Smooth muscle cell (in vitro differentiated cells): Measurements from ENCODE around the gene GNAQ. TPM values are rescaled to one million over a fixed set of nuclear protein-coding genes. Genes with fewer than 3 reads are reported as not detected.

Experiments used
- DNase-seq: peaks from one replicate; lab custom pipeline; 2025; ENCODE audit not compliant: unreplicated experiment; lab: John Stamatoyannopoulos, UW
- H2AFZ ChIP-seq: fragments of 200-600 bp; sonication (generic); 2 replicates; pipeline ENCODE4 v1.6.0; 2016; ENCODE audit warnings: antibody characterized with exemption, low read depth, mild to moderate bottlenecking
- H3F3A ChIP-seq: fragments of 200-600 bp; sonication (generic); 2 replicates; pipeline ENCODE4 v1.6.0; 2017; ENCODE audit warnings: antibody characterized with exemption, low read depth
- H3K27ac ChIP-seq: fragments of 200-600 bp; sonication (generic); 2 replicates; pipeline ENCODE4 v1.5.1; 2016; ENCODE audit warnings: low read depth, mild to moderate bottlenecking
- H3K27me3 ChIP-seq: fragments of 200-600 bp; sonication (generic); 2 replicates; pipeline ENCODE4 v1.6.1; 2016; ENCODE audit warnings: low read depth, mild to moderate bottlenecking
- H3K36me3 ChIP-seq: fragments of 200-600 bp; sonication (generic); 2 replicates; pipeline ENCODE4 v1.5.1; 2016; ENCODE audit warnings: low read depth
- H3K4me1 ChIP-seq: fragments of 200-600 bp; sonication (generic); 2 replicates; pipeline ENCODE4 v1.5.1; 2016; ENCODE audit warnings: low read depth
- H3K4me2 ChIP-seq: fragments of 200-600 bp; sonication (generic); 2 replicates; pipeline ENCODE4 v1.6.0; 2016; ENCODE audit warnings: mild to moderate bottlenecking
- H3K4me3 ChIP-seq: fragments of 200-600 bp; sonication (generic); 2 replicates; pipeline ENCODE4 v1.5.1; 2016; ENCODE audit warnings: mild to moderate bottlenecking
- H3K79me2 ChIP-seq: fragments of 200-600 bp; sonication (generic); 2 replicates; pipeline ENCODE4 v1.6.0; 2016; ENCODE audit warnings: low read depth, mild to moderate bottlenecking
- H3K9ac ChIP-seq: fragments of 200-600 bp; sonication (generic); 2 replicates; pipeline ENCODE4 v1.6.0; 2016; ENCODE audit warnings: low read depth
- H3K9me3 ChIP-seq: fragments of 200-600 bp; sonication (generic); replicated peaks from 2 replicates; pipeline ENCODE4 v1.5.1; 2016; ENCODE audit warnings: low read depth
- H4K20me1 ChIP-seq: fragments of 200-600 bp; sonication (generic); 2 replicates; pipeline ENCODE4 v1.6.0; 2016; ENCODE audit warnings: low read depth
- WGBS: methylation state at CpG from one replicate; pipeline ENCODE4 v1.1.7; 2016; ENCODE audit warnings: low lambda C conversion rate; 5-methylcytosine and 5-hydroxymethylcytosine counted together
- polyA plus RNA-seq: library from polyadenylated mRNA; unstranded; fragments of >200 nt; fragmentation: Nextera tagmentation; extraction: Ambion mirVana; gene quantifications from 2 replicates; pipeline ENCODE4 v1.2.1, GENCODE V29; 2016
- total RNA-seq: library from RNA; depleted of rRNA; stranded (reverse); fragments of >200 nt; gene quantifications from 2 replicates; pipeline ENCODE4 v1.2.3, GENCODE V29; 2014
- TF ChIP-seq, protein P1 (sequence below): fragments of 200-600 bp; sonication (generic); IDR thresholded peaks from 2 replicates; pipeline ENCODE4 v1.5.1; 2017; ENCODE audit warnings: borderline replicate concordance, mild to moderate bottlenecking, antibody characterized with exemption; ENCODE audit not compliant: insufficient read depth, poor library complexity, severe bottlenecking

The GNAQ gene
- total and polyA plus RNA-seq, 2 experiments from 2014 or later = 12.5 to 41.4 TPM

DNA sequence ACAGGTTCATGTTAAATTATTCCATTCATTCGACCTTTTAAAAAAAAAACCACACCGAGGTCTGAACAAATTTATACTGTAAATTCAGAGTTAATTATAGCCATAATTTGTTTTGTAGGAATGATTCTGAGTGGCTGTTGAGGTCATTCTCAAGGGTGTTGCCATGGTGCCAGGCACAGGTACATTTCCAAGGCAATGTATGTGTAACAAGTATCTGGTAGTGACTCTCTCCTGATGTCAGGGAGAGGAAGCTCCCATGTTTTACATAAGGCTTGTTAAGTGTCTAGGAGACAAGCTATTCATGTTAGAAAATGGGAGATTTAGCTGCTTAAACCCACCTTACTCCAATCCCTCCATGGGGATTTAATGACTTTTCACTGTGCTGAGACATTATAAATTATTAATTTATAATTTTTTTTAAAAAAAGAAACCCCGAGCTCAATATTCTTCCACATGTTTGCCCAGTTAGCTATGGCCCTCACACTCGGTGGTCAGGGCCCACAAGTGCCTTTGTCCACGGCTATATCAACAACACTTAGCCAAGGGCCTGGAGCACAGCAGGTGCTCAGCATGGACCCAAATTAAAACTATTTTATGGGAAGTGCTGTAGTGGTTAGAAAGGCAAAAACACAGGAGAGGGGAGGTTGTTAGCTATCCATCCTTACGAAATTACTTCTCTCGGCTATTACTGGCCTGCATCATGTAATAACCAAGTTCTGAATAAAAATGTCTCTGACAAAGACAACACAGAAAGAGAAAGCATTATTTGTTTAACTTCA, 228.9 kb downstream of the GNAQ start:
- Histone ChIP-seq H3K9me3 (no peaks in the 10 kb centered on the region), H2AFZ (no peak overlapping the region), H4K20me1 (peaks cover 13% of the 10 kb centered on the region), H3K36me3 (no peaks in the 10 kb centered on the region), H3K4me1 (peaks cover 4% of the 10 kb centered on the region), H3K9ac (no peak overlapping the region), H3K4me2 (no peak overlapping the region), H3K27ac (no peak overlapping the region), H3K4me3 (no peak overlapping the region), H3K27me3 (no peaks in the 10 kb centered on the region), H3F3A (no peaks in the 10 kb centered on the region), H3K79me2 (peaks cover 7% of the 10 kb centered on the region)
- no peak for DNase-seq
- WGBS = 94% methylated on average over 7 of the region's 7 CpGs
- TF ChIP-seq, protein P1, sequence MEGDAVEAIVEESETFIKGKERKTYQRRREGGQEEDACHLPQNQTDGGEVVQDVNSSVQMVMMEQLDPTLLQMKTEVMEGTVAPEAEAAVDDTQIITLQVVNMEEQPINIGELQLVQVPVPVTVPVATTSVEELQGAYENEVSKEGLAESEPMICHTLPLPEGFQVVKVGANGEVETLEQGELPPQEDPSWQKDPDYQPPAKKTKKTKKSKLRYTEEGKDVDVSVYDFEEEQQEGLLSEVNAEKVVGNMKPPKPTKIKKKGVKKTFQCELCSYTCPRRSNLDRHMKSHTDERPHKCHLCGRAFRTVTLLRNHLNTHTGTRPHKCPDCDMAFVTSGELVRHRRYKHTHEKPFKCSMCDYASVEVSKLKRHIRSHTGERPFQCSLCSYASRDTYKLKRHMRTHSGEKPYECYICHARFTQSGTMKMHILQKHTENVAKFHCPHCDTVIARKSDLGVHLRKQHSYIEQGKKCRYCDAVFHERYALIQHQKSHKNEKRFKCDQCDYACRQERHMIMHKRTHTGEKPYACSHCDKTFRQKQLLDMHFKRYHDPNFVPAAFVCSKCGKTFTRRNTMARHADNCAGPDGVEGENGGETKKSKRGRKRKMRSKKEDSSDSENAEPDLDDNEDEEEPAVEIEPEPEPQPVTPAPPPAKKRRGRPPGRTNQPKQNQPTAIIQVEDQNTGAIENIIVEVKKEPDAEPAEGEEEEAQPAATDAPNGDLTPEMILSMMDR = no peak

DNA sequence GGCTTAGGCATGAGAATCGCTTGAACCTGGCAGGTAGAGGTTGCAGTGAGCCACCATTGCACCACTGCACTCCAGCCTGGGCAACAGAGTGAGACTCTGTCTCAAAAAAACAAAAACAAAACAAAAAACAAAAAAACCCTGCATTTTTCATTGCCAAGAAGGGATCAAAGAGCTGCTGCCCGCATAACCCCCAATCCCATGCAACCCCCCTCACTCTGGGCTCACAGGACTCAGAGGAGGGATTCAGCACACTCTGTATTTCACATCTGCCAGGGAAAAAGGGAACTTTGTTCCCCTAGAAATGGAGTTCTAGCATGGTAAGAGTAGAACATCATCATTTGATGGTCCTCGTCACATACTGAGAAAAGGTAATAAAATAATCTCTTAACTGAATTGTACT, 229.5 kb downstream of the GNAQ start:
- H3K36me3 ChIP-seq = no peaks in the 10 kb centered on the region
- H3K27ac ChIP-seq = no peak overlapping the region
- no peak overlapping the region for H3K4me3 ChIP-seq
- TF ChIP-seq, protein P1 = no peak
- H3K79me2 ChIP-seq = peaks cover 7% of the 10 kb centered on the region
- no peak overlapping the region for H2AFZ ChIP-seq
- H3K9ac ChIP-seq = no peak overlapping the region
- no peak for DNase-seq
- H3K27me3 ChIP-seq = no peaks in the 10 kb centered on the region
- H4K20me1 ChIP-seq = peaks cover 11% of the 10 kb centered on the region
- H3K4me1 ChIP-seq = no peaks in the 10 kb centered on the region
- H3F3A ChIP-seq = no peaks in the 10 kb centered on the region
- 99% methylated on average over 3 of the region's 3 CpGs for WGBS
- H3K9me3 ChIP-seq = no peaks in the 10 kb centered on the region
- no peak overlapping the region for H3K4me2 ChIP-seq

DNA sequence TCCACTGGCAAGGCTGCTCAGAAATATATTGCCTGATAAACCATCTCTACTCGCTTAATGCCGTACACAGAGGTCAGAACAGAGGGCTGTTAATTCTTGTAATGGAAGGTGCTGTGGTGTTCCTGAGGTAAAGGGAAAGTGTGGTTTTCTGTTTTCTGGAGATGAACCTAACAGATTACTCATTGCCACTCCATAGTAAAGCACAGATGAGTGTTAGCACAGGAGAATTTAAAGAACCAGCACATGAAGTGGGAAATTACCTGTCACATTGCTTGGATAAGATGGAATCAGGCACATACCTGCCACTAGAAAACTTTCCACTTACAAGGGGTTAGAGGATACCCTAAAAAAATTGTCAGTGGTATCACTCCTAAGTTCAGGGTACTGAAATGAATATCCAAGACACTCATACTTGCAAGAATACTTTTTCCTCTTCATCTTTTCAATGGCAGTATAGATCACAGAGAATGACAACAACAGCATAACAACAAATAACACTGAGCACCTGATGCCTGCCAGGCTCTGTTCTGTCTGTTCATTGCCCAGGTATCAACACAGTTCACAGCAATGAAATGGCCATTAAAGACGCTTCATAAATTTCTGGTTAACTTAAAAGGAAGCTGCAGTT, 230.6 kb downstream of the GNAQ start:
- H3K4me2 ChIP-seq = no peak overlapping the region
- no peak for DNase-seq
- H4K20me1 ChIP-seq = peaks cover 8% of the 10 kb centered on the region
- no peak overlapping the region for H3K4me3 ChIP-seq
- H3F3A ChIP-seq = no peaks in the 10 kb centered on the region
- H3K9ac ChIP-seq = no peak overlapping the region
- 88% methylated on average over 3 of the region's 3 CpGs for WGBS
- no peaks in the 10 kb centered on the region for H3K36me3 ChIP-seq
- no peaks in the 10 kb centered on the region for H3K4me1 ChIP-seq
- H3K27me3 ChIP-seq = no peaks in the 10 kb centered on the region
- H3K79me2 ChIP-seq = peaks cover 5% of the 10 kb centered on the region
- TF ChIP-seq, protein P1 = no peak
- H2AFZ ChIP-seq = no peak overlapping the region
- no peaks in the 10 kb centered on the region for H3K9me3 ChIP-seq
- no peak overlapping the region for H3K27ac ChIP-seq

DNA sequence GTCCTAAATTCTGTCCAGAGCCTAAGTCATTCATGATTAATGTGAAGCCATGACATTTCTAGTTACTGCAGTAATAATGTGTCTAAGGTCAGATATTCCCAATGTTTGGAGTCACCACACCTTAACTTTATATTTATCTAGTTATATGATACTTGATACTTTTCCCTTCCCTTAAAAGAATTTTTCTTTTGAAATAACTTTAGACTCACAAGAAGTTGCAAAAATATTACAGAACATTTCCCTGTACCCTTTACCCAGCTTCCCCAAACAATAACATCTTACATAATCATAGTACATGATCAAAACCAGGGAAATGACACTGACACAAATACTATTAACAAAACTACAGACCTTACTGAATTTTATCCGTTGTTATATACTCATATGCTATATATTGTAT, 233.5 kb downstream of the GNAQ start:
- 97% methylated on average over 1 of the region's 1 CpG for WGBS
- TF ChIP-seq, protein P1 = no peak
- Histone ChIP-seq H3K9ac (no peak overlapping the region), H3K4me1 (no peaks in the 10 kb centered on the region), H3K4me3 (no peak overlapping the region), H3K9me3 (no peaks in the 10 kb centered on the region), H3K27me3 (no peaks in the 10 kb centered on the region), H3K27ac (no peak overlapping the region), H3K4me2 (no peak overlapping the region), H3K36me3 (no peaks in the 10 kb centered on the region), H4K20me1 (peaks cover 13% of the 10 kb centered on the region), H3F3A (no peaks in the 10 kb centered on the region), H2AFZ (no peak overlapping the region), H3K79me2 (no peaks in the 10 kb centered on the region)
- no peak for DNase-seq
